ENCODE data around the gene SCUBE2. TPM values are rescaled to one million over a fixed set of nuclear protein-coding genes. Genes with fewer than 3 reads are reported as not detected.

Gene SCUBE2
- total RNA-seq, 4 donors from 2014 or later: 0.88 to 66.8 (median 5.9) TPM

GRCh38 chr11:9056467-9056866 is 34.9 kb downstream of the SCUBE2 start:
- Histone ChIP-seq H3K27ac (peak overlapping the region in 1 of 2 donors; percentile 3), H3K9me3 (no peaks in the 10 kb centered on the region), H3K36me3 (no peaks in the 10 kb centered on the region), H3K4me3 (no peak overlapping the region), H3K4me1 (no peaks in the 10 kb centered on the region), H3K27me3 (no peaks in the 10 kb centered on the region)
- no peak for DNase-seq
- intact Hi-C loops (cut with DNase I; ENCODE audit: low total_unique reads): no loop called here
- TF ChIP-seq CTCF (IDR thresholded peaks at IDR 0.05): no peak
- TF ChIP-seq POLR2A (IDR thresholded peaks at IDR 0.05): no peak

- H3K4me3 ChIP-seq: no peak overlapping the region
- intact Hi-C loops (cut with DNase I; ENCODE audit: low total_unique reads): no loop called here
- no peak overlapping the region for H3K27ac ChIP-seq
- no peaks in the 10 kb centered on the region for H3K27me3 ChIP-seq
- H3K36me3 ChIP-seq: no peaks in the 10 kb centered on the region
- DNase-seq: no peak
- TF ChIP-seq CTCF (IDR thresholded peaks at IDR 0.05) (no peak), POLR2A (IDR thresholded peaks at IDR 0.05) (no peak)
- H3K4me1 ChIP-seq: no peaks in the 10 kb centered on the region
- no peaks in the 10 kb centered on the region for H3K9me3 ChIP-seq
Measured at GRCh38 chr11:9053316-9054035, 37.9 kb downstream of the SCUBE2 start.

DNA sequence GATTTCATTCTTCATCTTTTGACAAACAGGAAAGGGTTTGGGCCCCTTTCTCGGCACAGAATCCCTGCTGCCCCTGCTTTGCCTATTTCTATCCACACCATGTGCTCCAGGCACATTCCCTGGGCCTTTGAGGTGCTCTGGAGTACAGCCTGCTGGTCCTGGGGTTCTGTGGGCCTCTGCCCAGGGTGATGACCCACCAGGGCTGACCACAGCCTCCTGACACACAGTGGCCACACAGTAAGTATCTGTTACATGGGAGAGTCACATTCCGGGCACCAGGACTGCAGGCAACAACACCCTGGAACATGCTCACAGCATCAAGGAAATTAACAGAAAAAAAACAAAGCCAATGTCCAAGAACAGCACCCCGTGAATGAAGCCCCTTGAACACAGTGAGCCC is 39.1 kb downstream of the SCUBE2 start:
- no peak overlapping the region for H3K27ac ChIP-seq
- TF ChIP-seq POLR2A (IDR thresholded peaks at IDR 0.05) (no peak), CTCF (IDR thresholded peaks at IDR 0.05) (no peak)
- intact Hi-C loops (cut with DNase I; ENCODE audit: low total_unique reads): no loop called here
- H3K4me3 ChIP-seq: no peak overlapping the region
- H3K27me3 ChIP-seq: no peaks in the 10 kb centered on the region
- DNase-seq: no peak
- no peaks in the 10 kb centered on the region for H3K36me3 ChIP-seq
- H3K9me3 ChIP-seq: no peaks in the 10 kb centered on the region
- peaks cover 0 to 6% of the 10 kb centered on the region in 2 donors for H3K4me1 ChIP-seq

DNA sequence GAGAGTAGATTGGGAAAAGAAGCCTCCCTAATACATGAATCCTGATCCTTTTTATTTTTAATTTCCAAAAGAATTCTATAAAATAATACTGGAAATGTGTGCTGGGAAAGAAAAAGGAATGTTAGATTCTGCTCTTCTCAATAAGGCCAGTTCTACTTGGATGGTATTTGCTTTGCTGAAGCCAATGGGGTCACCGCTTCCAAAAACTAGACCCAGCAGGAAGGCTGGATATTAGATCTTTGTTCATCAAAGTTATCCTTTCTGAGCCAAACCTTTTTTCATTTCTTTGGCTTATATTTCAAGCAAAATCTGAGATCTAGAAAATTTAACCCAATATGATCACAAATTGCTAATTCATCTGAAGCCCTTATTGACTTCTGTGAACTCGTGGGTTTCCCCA is 41.4 kb downstream of the SCUBE2 start:
- no peaks in the 10 kb centered on the region for H3K36me3 ChIP-seq
- TF ChIP-seq POLR2A (IDR thresholded peaks at IDR 0.05) (no peak), CTCF (IDR thresholded peaks at IDR 0.05) (no peak)
- intact Hi-C loops (cut with DNase I; ENCODE audit: low total_unique reads): no loop called here
- H3K4me1 ChIP-seq: peaks cover 0 to 8% of the 10 kb centered on the region in 2 donors
- H3K27me3 ChIP-seq: no peaks in the 10 kb centered on the region
- H3K9me3 ChIP-seq: no peaks in the 10 kb centered on the region
- no peak for DNase-seq
- no peak overlapping the region for H3K27ac ChIP-seq
- H3K4me3 ChIP-seq: no peak overlapping the region

DNA sequence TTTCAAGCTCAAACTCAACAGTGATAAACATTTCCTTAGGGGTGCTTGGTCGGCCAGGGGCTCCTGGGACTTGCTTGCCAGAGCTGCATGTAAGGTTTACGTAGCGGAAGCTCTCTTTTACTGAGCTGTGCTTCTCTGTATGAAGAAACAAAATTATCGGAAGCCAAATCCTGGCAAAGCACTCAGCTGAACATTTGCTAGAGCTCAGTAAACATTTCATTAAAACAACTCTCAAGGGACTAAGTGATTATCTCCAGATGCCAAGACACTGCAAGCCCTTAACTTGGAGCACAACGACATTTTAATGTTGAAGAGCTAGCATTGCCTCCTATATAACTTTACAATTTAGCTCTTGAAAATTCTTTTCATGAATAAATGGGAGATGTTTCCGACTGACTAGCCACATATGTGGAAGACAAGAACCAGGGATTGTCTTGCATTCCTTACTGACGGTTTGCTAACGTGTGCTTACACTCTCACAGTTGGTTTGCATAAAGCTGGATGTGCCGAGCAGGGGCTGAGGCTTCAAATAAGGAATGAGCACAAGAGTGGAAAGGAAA is 43.4 kb downstream of the SCUBE2 start:
- peak overlapping the region; percentile 75 to 78 for H3K27ac ChIP-seq
- no peaks in the 10 kb centered on the region for H3K27me3 ChIP-seq
- peak in 1 of 2 donors; percentile 49 for DNase-seq
- intact Hi-C loops (cut with DNase I; ENCODE audit: low total_unique reads): no loop called here
- H3K36me3 ChIP-seq: no peaks in the 10 kb centered on the region
- no peaks in the 10 kb centered on the region for H3K9me3 ChIP-seq
- peak overlapping the region in 1 of 2 donors; percentile 2 for H3K4me3 ChIP-seq
- H3K4me1 ChIP-seq: peaks cover 0 to 8% of the 10 kb centered on the region in 2 donors
- TF ChIP-seq POLR2A (IDR thresholded peaks at IDR 0.05) (no peak), CTCF (IDR thresholded peaks at IDR 0.05) (no peak)
